Loucy (cell line): ENCODE results near the gene CUL4B.

Source experiments
- CTCF ChIP-seq: fragments of 200-600 bp; sonication (generic); conservative IDR thresholded peaks from 2 replicates; pipeline ENCODE4 v1.5.1; 2014; ENCODE audit warnings: mild to moderate bottlenecking, antibody characterized with exemption, low read length
- EZH2phosphoT487 ChIP-seq: fragments of 200-600 bp; IDR thresholded peaks from 2 replicates; pipeline ENCODE4 v1.6.1; 2018; ENCODE audit warnings: antibody characterized with exemption, mild to moderate bottlenecking, moderate library complexity, borderline replicate concordance

- TF ChIP-seq CTCF (no peak), EZH2phosphoT487 (no peak)
These were observed 339 bp downstream of the CUL4B start for GRCh38 chrX:120560405-120560841.
